NCI-H510A (cell line): ENCODE measurements around the gene KIF26B.

Experiments used
- DNase-seq: peaks from one replicate; lab custom pipeline; 2025; lab: John Stamatoyannopoulos, UW

The KIF26B gene

DNA sequence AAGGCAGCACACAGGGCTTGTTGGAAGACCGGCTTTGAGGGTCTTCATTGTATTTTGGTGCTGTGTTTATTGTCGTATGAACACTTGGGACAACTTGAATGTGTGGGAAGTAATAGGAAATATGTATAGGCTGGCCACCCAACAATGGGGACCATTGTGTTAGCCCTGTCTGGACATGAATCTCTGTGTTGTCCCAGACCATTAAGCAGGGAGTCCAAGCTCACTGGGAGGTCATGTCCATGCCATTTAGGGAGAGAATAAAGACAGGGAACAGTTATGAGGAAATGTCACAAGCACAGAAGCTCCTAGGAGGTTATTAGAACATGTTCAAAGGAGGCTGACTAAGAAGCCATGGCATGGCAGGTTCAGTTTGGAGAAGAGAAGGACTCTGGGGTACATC is 266.1 kb downstream of the KIF26B start:
- DNase-seq = no peak

DNA sequence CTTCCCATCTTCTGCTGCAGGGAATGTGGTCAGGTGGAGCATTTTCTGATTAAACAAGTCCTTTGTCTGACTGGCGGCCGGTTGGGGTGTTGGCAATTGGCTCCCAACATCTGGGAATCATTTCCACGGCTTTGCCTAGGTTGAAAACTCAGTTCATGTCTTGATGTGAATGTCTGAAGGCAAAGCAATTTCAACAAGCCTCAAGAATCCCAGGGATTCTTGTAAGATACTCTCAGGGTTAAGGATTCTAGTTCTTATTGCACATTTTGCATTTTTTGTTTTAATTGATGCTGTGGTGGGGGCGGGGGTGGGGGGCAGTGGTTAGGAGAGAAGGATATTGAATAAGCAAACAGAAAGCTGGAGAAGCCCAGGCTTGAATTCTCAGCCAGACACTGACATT is 273.9 kb downstream of the KIF26B start:
- no peak for DNase-seq

DNA sequence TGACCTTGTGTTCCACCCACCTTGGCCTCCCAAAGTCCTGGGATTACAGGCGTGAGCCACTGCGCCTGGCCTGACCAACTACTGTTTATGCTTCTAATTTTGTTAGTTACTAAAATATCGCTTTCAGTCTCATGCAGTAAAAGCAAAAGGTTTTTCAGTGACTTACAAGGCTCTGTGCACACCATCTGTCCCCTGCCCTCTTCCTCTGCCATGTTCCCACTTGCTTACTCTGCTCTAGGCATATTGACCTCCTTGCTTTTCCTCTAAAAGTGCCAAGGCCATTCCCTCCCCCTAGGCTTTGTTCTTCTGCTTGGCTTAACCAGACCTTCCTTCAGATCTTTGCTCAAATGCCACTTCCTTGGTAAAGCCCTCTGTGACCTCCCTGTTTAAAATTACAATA is 276.9 kb downstream of the KIF26B start:
- DNase-seq = no peak

DNA sequence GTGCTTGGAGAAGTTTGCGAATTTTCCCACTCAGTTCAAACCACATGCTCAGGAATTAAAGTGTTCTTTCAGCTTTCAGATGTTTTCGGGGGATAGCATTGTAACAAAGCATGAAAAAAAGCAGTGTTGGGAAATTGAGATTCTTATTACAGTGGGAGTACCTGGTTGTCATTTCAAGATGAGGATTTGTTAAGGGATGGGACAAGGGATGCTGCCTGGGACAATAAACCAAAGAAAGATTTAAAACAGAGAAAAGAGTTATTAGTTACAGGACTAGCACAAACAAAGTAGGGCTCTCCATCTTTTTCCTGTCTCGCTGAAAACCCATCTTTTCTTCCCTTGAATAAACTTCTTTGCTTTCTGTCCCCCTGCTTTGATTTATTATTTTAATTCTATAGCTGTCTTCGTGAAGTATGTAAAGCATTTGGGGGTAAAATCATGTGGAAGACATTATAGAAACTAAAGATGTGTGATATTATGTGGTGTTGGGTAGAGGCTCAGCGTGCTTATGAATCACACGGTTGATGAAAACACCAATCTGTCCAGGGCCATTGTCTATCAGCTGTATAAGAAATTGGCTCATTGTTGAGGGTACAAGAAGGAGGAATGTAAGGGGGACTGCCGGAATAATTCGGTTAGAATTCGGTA is 277.6 kb downstream of the KIF26B start:
- no peak for DNase-seq

DNA sequence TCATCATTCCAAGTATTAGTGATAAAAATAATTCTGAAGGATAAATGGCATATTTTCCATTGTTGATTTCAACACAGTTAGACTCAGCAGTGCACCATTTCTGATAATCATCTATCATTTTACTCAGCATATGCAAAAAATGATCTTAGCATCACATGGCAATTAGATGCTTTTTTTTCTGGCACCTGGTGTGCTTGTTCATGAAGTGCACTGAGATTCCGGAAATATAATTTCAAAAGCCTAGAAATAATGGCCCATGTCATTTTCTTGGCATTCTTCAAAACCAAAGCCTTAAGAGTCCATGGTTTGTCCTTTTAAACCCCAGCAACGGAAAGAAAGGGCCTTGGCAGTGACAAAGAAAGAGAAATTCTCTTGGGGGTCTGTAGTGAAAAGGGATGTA is 278.8 kb downstream of the KIF26B start:
- no peak for DNase-seq

DNA sequence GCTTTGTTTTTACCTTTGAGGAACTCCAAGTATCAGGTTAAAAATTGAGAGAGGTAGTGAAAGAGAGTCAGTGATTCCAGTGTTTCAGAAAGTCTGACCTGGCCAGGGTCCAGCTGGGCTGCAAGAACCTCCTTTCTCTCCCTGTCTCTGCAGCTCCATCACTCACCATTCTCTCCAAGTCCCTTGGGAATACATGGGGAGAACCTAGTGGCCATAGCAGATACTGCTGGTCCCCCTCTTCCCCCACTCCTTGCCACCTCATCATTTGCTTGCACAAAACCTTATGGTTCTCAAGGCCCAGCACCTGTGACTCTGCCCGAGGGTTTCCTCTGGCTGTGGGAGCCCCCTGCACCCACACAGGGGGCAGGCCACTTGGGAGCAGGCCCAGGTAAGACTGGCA is 279.5 kb downstream of the KIF26B start:
- no peak for DNase-seq

DNA sequence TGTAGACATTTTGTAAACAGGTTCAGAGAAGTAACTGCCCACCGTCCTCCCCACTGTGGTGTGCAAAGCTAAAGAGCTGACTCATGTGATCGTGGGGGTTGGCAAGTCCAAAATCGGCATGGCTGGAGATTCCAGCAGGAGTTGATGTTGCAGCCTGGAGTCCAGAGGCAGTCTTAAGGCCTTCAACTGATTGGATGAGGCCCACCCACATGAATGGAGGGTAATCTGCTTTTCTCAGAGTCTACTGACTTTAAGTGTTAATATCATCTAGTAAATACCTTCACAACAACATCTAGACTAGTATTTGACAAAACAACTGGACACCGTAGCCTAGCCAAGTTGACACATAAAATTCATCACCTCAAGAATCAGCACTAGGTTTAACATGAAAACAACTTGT is 281.6 kb downstream of the KIF26B start:
- DNase-seq = no peak

DNA sequence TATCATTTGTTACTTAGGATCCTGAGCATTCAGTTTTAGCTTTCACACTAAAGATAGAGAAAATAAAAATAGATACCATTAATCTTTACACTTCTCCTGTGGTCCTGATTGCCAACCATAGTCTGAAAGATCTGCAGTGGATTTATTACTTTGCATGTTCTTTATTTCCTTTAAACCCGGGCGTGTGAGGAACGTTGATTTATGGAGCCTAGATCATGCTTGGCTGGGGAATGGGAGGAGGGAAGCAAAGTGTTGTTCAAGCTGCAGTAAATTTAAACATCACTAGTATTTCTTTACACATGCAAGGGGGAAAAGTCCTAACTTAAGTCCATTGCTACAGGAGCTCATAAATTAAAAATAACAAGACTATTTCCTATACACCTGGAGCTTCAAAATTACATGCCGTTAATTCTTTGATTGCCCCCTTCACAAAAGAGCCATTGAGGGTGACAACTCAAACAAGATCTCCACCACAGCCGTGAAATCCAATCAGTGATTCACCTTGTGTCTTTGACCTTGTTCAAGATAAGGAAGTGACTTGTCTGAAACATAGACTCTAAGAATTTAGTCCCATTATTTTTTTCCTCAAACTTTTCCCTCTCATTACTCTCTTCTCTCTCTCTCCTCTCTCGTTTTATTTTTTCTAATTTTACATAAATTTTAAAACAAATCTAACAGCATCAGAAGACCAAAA is 282.7 kb downstream of the KIF26B start:
- no peak for DNase-seq

DNA sequence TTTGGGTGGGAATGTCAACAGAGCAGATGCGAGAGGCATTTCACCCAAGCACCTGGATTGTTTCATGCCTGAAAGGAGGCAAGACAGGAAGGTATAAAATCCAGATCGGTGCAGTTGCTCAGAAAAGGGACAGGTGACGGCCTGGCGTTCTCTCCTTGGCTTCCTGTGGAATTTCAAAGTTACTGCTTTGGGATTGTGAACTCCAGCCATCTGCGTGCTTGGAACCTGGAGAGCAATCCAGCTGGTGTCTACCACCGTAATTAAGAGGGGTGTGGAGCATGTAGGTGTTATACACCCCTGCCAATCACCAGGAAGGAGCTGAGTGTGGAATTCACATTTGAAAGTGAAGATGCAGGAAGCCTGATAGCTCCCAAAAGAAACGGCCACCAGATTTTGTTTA is 286.1 kb downstream of the KIF26B start:
- no peak for DNase-seq

DNA sequence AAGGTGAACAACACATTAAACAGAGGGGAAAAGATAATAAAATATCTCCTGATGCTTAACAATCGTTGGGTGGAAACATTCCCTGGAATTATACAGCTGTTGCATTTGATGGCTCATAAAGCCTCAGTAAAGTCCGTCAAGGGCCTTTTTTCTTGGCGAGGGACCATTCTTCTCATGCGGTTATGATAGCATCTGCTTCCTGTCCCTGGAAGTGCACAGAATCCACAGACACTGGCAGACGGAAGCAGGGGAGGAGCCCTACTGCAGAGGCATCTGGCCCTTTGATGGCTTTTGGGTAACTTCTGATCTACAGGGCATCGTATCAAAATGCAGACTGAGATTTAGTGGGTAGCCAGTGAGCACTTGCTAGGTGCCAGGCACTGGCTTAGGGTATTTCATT is 286.9 kb downstream of the KIF26B start:
- DNase-seq = no peak

DNA sequence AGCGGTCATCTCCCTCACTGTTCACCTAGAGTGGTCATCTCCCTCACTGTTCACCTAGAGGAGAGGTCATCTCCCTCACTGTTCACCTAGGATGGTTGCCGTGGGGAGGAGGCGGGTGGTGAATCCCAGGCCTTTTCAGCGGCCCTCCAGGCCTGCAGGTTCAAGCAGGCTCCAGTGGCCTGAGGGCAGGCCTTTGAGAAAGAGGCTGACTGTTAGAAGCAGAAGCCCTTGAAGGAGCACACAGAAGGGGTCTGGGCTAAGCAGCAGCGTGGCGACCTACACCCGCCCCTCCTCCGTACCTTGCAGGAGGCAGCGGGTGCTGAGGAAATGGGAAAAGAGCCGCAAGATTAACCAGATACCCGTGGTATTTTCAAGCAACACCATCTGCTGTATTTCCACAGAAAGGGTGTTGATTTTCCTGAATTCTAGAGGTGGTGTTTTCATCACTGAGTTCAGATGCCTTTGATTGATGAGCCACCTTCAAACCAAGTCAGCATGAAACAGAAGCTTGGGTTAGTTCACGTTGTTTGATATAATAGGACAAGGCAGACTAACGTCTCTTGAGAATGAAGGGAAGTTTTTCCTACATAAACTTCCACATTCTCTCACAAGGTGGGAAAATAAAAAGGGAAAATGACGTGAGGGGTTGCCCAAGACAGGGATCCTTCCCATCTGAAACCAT is 289.5 kb downstream of the KIF26B start:
- no peak for DNase-seq

DNA sequence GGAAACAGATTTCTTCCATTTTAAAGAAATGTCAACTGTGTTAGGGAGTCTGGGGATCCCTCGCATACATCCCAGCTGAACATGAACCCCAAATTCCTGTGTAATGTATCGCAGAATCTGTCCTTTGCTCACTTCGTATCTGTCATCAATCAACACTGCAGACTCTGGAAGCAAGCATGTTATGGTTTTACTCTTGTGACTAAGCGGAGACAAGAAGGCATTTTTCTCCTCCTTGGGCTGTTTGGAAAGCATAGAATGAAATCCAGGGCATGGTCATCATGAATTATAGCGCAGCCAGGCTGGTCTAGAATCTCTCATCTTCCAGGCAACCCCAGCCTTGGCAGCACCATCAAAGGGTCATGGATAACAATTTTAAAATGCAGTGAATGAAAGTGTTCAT is 290.2 kb downstream of the KIF26B start:
- DNase-seq = no peak

DNA sequence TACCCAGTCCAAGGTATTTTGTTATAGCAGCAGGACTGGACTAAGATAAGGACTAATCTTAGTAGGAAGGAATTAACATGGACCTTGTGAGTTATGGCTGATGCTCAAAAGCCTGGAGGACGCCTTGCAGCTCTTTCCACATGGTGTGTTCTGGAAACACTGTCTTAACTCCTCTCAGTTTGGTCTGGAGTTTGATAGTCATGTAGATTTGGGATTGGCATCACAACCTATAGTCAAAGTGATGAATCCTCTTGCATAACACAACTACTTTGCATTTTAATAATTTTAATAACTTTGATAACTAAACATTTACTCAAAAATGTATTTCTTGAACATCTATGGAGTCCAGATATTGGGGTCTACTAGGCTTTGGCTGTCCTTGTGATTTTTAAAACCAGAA is 293.7 kb downstream of the KIF26B start:
- no peak for DNase-seq

DNA sequence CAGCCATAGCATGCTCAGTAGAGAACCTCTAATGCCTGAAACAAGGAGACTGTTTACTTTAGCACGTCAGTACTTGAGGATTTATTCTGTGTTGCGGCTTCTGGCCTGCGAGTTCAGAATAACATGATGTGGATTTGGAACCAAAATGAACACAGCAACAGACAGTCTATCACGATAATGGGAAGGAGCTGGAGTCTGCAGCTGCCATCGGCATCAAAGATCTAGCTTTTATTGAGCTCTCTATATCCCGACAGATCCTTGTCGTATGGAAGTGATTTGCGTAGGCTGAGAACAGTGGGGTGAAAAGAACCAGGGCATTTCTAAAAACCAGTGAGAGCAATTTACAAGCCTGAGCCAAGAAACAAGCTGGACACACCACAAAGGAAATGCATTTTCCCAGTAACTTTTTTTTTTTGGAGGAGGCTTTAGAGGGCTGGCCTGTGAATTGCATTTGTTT is 294.2 kb downstream of the KIF26B start:
- DNase-seq = no peak

DNA sequence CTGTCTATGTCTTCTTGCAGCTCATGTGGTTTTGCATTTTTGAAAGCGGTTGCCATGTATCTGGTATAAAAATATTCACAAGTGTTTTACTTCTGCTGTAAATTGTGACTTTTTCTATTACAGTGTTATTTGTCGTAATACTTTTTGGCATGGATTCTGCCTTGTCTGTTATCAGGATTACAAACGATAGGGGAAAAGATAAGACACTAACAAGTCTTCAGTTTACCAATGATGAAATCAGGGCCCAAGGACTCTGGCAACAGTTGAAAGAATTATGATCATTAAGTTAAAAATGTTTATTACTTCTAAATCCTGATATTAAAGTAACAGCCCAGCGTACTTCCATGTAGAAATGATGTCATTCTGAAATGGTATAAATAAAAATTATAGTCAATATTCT is 298.8 kb downstream of the KIF26B start:
- no peak for DNase-seq

DNA sequence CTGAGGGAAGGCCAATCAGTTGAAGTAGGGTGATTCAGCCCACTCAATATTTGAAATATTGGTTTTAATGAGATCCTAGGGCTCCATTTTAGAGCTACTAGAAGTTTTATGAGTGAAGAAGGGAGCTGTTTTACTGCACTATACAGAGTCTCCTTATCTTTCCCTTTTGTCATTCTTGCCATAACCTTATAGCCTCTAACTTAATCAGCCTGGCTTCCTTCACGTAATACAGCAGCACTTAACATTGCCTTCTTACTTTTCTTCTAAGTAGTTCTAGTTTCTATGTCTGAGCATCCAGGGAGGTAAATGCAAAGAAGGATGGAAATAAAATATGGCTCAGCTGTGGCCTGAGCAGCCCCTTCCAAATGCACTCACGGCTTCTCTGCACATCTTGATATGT is 299.3 kb downstream of the KIF26B start:
- DNase-seq = no peak

DNA sequence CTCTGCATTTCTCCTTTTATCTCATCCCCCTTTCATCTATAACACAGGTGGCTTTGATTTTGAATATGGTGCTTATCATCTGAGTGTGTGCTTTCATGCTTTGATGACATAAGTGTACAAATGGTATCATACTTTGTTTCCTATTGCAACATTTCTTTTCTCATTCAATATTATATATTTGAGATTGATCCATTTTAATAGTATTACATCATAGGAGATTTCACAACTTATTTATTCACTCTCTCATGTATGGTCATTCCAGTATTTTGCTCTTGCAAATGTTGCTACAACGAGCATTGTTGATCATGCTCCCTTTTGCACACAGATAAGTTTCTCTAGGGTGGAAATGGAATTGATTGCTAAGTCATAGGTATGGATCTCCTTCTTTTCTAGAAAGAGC is 302.8 kb downstream of the KIF26B start:
- no peak for DNase-seq

DNA sequence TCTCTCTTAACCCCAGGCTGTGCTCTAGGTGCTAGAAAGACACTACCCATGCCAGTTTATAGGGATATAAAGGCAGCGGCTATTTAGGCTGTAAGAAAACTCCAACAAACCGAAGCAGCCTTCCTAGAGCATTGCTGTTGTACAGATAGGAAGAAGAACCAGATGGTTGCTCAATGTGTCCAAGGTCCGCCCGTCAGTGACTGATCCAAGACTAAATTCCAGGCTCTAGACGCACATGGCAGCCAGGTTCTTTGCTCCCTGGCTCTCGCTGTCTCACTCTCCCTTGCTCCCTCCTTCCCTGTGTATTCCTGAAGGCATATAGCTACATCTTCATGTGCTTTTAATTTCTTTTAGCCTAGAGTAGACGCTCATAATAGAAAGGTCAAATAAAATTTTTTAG is 303.4 kb downstream of the KIF26B start:
- no peak for DNase-seq

DNA sequence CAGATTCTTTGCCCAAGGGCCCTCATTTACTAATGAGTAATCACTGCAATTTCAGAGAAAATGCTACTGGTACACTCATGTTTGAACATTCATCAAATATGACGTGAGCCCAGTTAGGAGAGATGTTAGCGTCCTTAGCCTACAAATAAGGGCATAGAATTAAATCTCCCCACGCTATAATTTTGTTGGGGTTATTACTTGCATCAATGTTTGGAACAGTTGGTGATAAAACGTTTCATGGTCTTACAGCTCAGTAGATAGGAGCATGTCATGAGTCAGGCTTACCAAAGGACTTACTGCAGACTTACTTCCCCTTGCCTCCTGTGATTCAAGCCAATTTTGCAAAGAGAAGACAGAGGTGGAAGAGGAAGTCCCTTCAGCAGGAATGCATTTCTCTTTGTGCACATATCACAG is 304.0 kb downstream of the KIF26B start:
- DNase-seq = no peak

DNA sequence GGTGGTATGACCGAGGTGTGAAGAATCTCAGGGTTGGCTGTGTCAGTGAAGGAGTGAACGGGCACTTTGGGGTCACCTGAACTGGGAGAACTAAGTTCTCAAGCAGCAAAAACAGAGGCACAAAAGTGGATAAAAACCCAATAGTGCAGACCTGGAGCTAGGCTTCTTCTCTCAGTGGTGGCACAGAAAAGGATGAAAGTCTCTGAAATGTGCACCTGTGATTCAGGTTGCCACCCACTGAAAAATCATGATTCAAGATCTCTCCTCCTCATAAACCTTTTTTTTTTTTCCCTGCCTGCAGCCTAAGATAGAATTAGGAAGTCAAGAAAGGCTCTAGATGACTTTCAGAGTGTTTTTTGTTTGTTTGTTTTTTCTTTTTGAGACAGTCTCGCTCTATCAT is 304.8 kb downstream of the KIF26B start:
- no peak for DNase-seq

DNA sequence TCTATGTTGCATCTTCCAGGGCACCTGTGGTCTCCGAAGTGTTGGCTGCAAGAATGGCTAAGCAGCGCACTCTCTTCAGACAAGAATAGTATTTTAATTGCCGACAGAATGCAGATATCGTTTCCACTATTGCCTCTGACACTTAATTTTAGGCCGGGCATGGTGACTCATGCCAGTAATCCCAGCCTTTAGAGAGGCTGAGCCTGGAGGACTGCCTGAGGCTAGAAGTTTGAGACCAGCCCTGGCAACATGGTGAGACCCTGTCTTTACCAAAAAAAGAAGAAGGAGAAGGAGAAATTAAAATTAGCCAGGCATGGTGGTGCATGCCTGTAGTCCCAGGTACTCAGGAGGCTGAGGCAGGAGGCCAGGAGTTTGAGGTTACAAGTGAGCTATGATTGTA is 306.9 kb downstream of the KIF26B start:
- DNase-seq = no peak

DNA sequence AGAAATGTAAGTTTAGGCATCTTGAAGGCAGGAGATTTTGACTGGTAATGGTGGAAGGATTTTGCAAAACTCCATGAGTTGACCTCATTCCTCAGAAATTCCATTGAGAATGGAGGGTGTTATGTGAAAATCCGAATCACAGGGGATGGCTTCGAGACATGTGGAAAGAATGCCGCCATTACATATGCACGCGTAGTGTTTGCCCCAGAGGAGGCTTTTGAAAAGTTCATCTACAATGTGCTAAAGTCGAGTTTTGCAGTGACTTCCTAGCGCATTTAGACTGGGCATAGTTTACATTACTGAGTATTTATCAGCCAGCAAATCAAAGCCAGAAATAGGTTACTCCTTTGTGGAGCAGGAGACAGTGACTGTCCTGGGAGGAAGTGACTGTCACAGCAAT is 307.4 kb downstream of the KIF26B start:
- DNase-seq = no peak

DNA sequence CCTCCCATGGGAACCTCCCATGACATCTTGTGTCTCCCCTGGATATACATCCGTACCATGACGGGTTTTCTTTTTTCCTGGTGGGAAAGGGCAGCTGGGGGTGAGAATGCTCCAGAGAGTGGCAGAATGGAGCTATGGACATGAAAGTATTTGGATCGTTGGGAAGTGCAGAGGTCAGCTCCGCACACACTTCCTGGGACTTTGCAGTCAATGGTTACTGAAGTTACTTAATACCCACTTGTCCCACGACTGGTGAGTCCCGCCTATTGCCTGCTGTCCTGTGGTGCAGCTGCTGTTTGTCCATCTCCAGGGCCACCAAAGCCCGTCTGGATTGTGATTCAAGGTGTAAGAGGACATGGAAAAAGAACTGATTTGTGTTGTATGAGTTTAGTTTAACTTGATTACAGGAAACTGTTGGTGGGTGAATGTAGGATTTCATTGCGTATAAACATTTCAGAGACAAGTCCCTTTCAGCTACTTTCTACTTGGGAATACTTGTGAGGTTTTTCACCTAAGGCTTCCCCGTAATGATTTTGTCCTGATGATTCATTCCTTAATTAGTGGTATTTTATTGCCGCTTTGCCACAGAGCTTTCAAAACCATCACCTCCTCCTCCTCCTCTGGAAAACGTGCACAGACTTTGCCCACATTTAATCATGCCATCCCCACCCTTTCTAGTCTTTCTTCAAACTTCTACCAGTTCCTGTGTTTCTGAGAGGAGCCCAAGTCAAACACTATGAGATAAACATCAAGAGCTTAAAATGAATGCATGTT is 308.8 kb downstream of the KIF26B start:
- DNase-seq = no peak
